GM21737 (cell line): ENCODE data around the gene TRIM44.
"Not testable (repeated sequence)": the region's sequence is repeated elsewhere in the genome, so short reads cannot be mapped to it uniquely, and the experiment has no call there.

Source experiments
- ATAC-seq: cut with Tn5 transposase; IDR thresholded peaks from one replicate; pipeline ENCODE4 v1.9.1; 2021; ENCODE audit warnings: mild to moderate bottlenecking, moderate library complexity; ENCODE audit not compliant: unreplicated experiment

The TRIM44 gene

GRCh38 chr11:35846874-35847273 is 184.3 kb downstream of the TRIM44 start:
- no peak for ATAC-seq

GRCh38 chr11:35847473-35847872 is 184.9 kb downstream of the TRIM44 start:
- no peak for ATAC-seq

GRCh38 chr11:35848616-35849015 is 186.0 kb downstream of the TRIM44 start:
- no peak for ATAC-seq

GRCh38 chr11:35850191-35850590 is 187.6 kb downstream of the TRIM44 start:
- no peak for ATAC-seq

- no peak for ATAC-seq
Measured at GRCh38 chr11:35851342-35851741, 188.8 kb downstream of the TRIM44 start.

- no peak for ATAC-seq
Measured at GRCh38 chr11:35852056-35852455, 189.5 kb downstream of the TRIM44 start.

- no peak for ATAC-seq
Measured at GRCh38 chr11:35853971-35854370, 191.4 kb downstream of the TRIM44 start.

GRCh38 chr11:35855671-35856070 is 193.1 kb downstream of the TRIM44 start:
- no peak for ATAC-seq

GRCh38 chr11:35856259-35856658 is 193.7 kb downstream of the TRIM44 start:
- ATAC-seq: no peak

- no peak for ATAC-seq
Measured at GRCh38 chr11:35856756-35857155, 194.2 kb downstream of the TRIM44 start.

- ATAC-seq: no peak
Measured at GRCh38 chr11:35857922-35858321, 195.3 kb downstream of the TRIM44 start.

GRCh38 chr11:35859301-35859700 is 196.7 kb downstream of the TRIM44 start:
- no peak for ATAC-seq

GRCh38 chr11:35860194-35860593 is 197.6 kb downstream of the TRIM44 start:
- ATAC-seq: not testable (repeated sequence)

- no peak for ATAC-seq
Measured at GRCh38 chr11:35861191-35861590, 198.6 kb downstream of the TRIM44 start.

GRCh38 chr11:35862666-35863065 is 200.1 kb downstream of the TRIM44 start:
- ATAC-seq: no peak

- ATAC-seq: no peak
Measured at GRCh38 chr11:35864131-35864530, 201.6 kb downstream of the TRIM44 start.

- no peak for ATAC-seq
Measured at GRCh38 chr11:35866601-35867000, 204.0 kb downstream of the TRIM44 start.
